Body of pancreas (tissue), 4 donors: ENCODE measurements around the gene CCIN. TPM values are rescaled to one million over a fixed set of nuclear protein-coding genes. Genes with fewer than 3 reads are reported as not detected.
"Not testable (repeated sequence)": the region's sequence is repeated elsewhere in the genome, so short reads cannot be mapped to it uniquely, and the experiment has no call there.

Experiments used
- ATAC-seq: fragments of 150-250 bp; one replicate; pipeline ENCODE4 v1.9.1; 2016
- DNase-seq, 4 donors: peaks; one replicate each; pipeline ENCODE4 v3.0.0-alpha.2; 2019
- H3K27ac ChIP-seq, 4 donors: fragments of 200-600 bp; sonication (generic); 1 replicate in 3 of 4; 2 replicates in 1 of 4; pipeline versions ENCODE4 v1.5.1 to v1.6.1; 2016 to 2019; ENCODE audit warnings: mild to moderate bottlenecking in 1 of 4, mixed read lengths in 1 of 4, moderate library complexity in 1 of 4
- H3K27me3 ChIP-seq, 2 donors: fragments of 200-600 bp; sonication (generic); one replicate each; pipeline ENCODE4 v1.6.0; 2016; ENCODE audit warnings: mild to moderate bottlenecking in 1 of 2
- H3K36me3 ChIP-seq, 2 donors: fragments of 200-600 bp; sonication (generic); replicated peaks in 1 of 2; 2 replicates each; pipeline ENCODE4 v1.5.1; 2016; ENCODE audit warnings: low read depth in 2 of 2; ENCODE audit not compliant: insufficient read depth in 1 of 2
- H3K4me1 ChIP-seq: fragments of 200-600 bp; sonication (generic); one replicate; pipeline ENCODE4 v1.6.0; 2016
- H3K4me3 ChIP-seq, 2 donors: fragments of 200-600 bp; sonication (generic); 1 replicate in 1 of 2; 2 replicates in 1 of 2; pipeline ENCODE4 v1.5.1; 2016 to 2019
- H3K9me3 ChIP-seq, 3 donors: fragments of 200-600 bp; sonication (generic); 1 replicate in 2 of 3; 2 replicates in 1 of 3; pipeline ENCODE4 v1.5.1; 2016
- CTCF ChIP-seq, 7 experiments: fragments of 450-650 bp in 4 of 7; fragments of 200-600 bp in 3 of 7; sonication (generic) in 3 of 7; IDR thresholded peaks; one replicate each; pipeline ENCODE4 v1.5.1; 2016 to 2019; ENCODE audit warnings: antibody characterized with exemption in 7 of 7
- POLR2A ChIP-seq, 3 donors: fragments of 450-650 bp; IDR thresholded peaks; one replicate each; pipeline ENCODE4 v1.6.1; 2016; ENCODE audit warnings: antibody characterized with exemption in 3 of 3, mild to moderate bottlenecking in 2 of 3
- WGBS, 2 donors: methylation state at CpG; one replicate each; pipeline ENCODE4 v1.1.5; 2017; 5-methylcytosine and 5-hydroxymethylcytosine counted together
- intact Hi-C: fragments of 100-400 bp; cut with DNase I; formaldehyde crosslinking; loops from one replicate; pipeline ENCODE4 v1.15.1; 2023
- total RNA-seq, 2 donors: library from RNA; depleted of rRNA; stranded (reverse); fragments of >200 nt; gene quantifications; one replicate each; pipeline ENCODE4 v1.1.0, GENCODE V29; 2016

CCIN gene
- total RNA-seq, 2 donors from 2014 or later, result not detected

GRCh38 chr9:36173861-36174260 lies 4.7 kb downstream of the CCIN start:
- no peak for ATAC-seq
- H3K27ac ChIP-seq, result no peak overlapping the region
- H3K27me3 ChIP-seq, result no peaks in the 10 kb centered on the region
- intact Hi-C loops, result no loop called here
- 89 to 92% methylated on average over 2 of the region's 2 CpGs for WGBS, 2 donors
- no peaks in the 10 kb centered on the region for H3K4me1 ChIP-seq
- H3K9me3 ChIP-seq, result no peaks in the 10 kb centered on the region
- TF ChIP-seq CTCF (IDR thresholded peaks at IDR 0.05) (no peak), POLR2A (IDR thresholded peaks at IDR 0.05) (no peak)
- H3K4me3 ChIP-seq, result no peak overlapping the region
- H3K36me3 ChIP-seq, result no peaks in the 10 kb centered on the region
- DNase-seq, result no peak

DNA sequence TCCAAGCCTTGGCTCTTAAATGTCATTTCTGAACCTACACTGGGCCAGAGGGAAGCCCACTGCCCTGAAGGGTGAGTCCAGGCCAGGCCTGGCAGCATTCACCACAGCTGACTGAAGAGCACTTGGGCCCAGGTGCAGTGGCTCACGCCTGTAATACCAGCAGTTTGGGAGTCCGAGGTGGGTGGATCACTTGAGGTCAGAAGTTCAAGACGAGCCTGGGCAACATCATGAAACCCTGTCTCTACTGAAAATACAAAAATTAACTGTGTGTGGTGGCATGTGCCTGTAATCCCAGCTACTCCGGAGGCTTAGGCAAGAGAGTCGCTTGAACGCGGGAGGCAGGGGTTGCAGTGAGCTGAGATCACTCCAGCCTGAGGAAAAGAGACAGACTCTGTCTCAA lies 5.1 kb downstream of the CCIN start:
- TF ChIP-seq POLR2A (IDR thresholded peaks at IDR 0.05) (no peak), CTCF (IDR thresholded peaks at IDR 0.05) (no peak)
- intact Hi-C loops, result no loop called here
- Histone ChIP-seq H3K4me3 (no peak overlapping the region), H3K9me3 (no peaks in the 10 kb centered on the region), H3K27me3 (no peaks in the 10 kb centered on the region), H3K36me3 (no peaks in the 10 kb centered on the region), H3K27ac (no peak overlapping the region), H3K4me1 (no peaks in the 10 kb centered on the region)
- 83 to 87% methylated on average over 7 of the region's 7 CpGs for WGBS, 2 donors
- DNase-seq (no peak), ATAC-seq (no peak)

GRCh38 chr9:36174731-36175130 lies 5.5 kb downstream of the CCIN start:
- Histone ChIP-seq H3K9me3 (no peaks in the 10 kb centered on the region), H3K27me3 (no peaks in the 10 kb centered on the region), H3K4me3 (no peak overlapping the region), H3K27ac (no peak overlapping the region), H3K36me3 (no peaks in the 10 kb centered on the region), H3K4me1 (no peaks in the 10 kb centered on the region)
- TF ChIP-seq CTCF (IDR thresholded peaks at IDR 0.05) (no peak), POLR2A (IDR thresholded peaks at IDR 0.05) (no peak)
- no peak for DNase-seq
- intact Hi-C loops, result no loop called here
- ATAC-seq, result no peak
- 54 to 84% methylated on average over 2 to 3 of the region's 3 CpGs for WGBS, 2 donors

GRCh38 chr9:36175209-36175608 lies 6.0 kb downstream of the CCIN start:
- intact Hi-C loops, result not testable (repeated sequence)

GRCh38 chr9:36176496-36176895 lies 7.3 kb downstream of the CCIN start:
- intact Hi-C loops, H3K4me3 ChIP-seq: not testable (repeated sequence)
- WGBS, 2 donors, result 88 to 93% methylated on average over 10 of the region's 10 CpGs

More at GRCh38 chr9:36175209-36175608, 6.0 kb downstream of the CCIN start:
- 75 to 79% methylated on average over 3 of the region's 3 CpGs for WGBS, 2 donors
- DNase-seq, H3K27me3 ChIP-seq, H3K27ac ChIP-seq, H3K4me1 ChIP-seq, H3K36me3 ChIP-seq, H3K4me3 ChIP-seq, H3K9me3 ChIP-seq, ATAC-seq: not testable (repeated sequence)

DNA sequence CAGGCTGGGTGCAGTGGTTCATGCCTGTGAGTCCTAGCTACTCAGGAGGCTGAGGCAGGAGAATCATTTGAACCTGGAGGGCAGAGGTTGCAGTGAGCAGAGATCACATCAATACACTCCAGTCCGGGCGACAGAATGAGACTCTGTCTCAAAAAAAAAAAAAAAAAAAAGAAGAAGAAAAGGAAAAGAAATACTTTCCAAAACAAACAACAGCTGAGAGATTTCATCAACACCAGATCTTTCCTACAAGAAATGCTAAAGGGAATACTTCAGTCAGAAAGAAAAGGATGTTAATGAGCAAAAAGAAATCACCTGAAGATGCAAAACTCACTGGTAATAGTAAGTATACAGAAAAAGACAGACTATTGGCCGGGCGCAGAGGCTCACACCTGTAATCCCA lies 8.4 kb downstream of the CCIN start:
- DNase-seq (no peak), ATAC-seq (no peak)
- no peaks in the 10 kb centered on the region for H3K36me3 ChIP-seq
- H3K27me3 ChIP-seq, result no peaks in the 10 kb centered on the region
- H3K9me3 ChIP-seq, result no peaks in the 10 kb centered on the region
- no peaks in the 10 kb centered on the region for H3K4me1 ChIP-seq
- WGBS, 2 donors, result 78% methylated on average over 4 of the region's 4 CpGs
- intact Hi-C loops, result no loop called here
- no peak overlapping the region for H3K27ac ChIP-seq
- no peak for TF ChIP-seq CTCF (IDR thresholded peaks at IDR 0.05)
- TF ChIP-seq POLR2A (IDR thresholded peaks at IDR 0.05), result no peak
- no peak overlapping the region for H3K4me3 ChIP-seq

More at GRCh38 chr9:36176496-36176895, 7.3 kb downstream of the CCIN start:
- H3K27ac ChIP-seq, H3K36me3 ChIP-seq, H3K9me3 ChIP-seq, DNase-seq, H3K4me1 ChIP-seq, ATAC-seq, H3K27me3 ChIP-seq: not testable (repeated sequence)

- H3K4me3 ChIP-seq, intact Hi-C loops, H3K9me3 ChIP-seq, ATAC-seq, H3K27me3 ChIP-seq, H3K4me1 ChIP-seq, DNase-seq, H3K36me3 ChIP-seq, H3K27ac ChIP-seq: not testable (repeated sequence)
- 72 to 81% methylated on average over 6 of the region's 6 CpGs for WGBS, 2 donors
Measured at GRCh38 chr9:36180243-36180642, 11.1 kb downstream of the CCIN start.
